GM18499 (cell line): ENCODE results near the gene SLC35F1.
"Not testable (repeated sequence)": the region's sequence is repeated elsewhere in the genome, so short reads cannot be mapped to it uniquely, and the experiment has no call there.

Experiments
- ATAC-seq: cut with Tn5 transposase; IDR thresholded peaks from one replicate; pipeline ENCODE4 v1.9.1; 2021; ENCODE audit warnings: moderate number of reproducible peaks; ENCODE audit not compliant: insufficient read depth, unreplicated experiment

SLC35F1 gene

GRCh38 chr6:117976030-117976651, 69.1 kb downstream of the SLC35F1 start:
- no peak for ATAC-seq

- no peak for ATAC-seq
Measured at GRCh38 chr6:117985916-117986315, 78.9 kb downstream of the SLC35F1 start.

DNA sequence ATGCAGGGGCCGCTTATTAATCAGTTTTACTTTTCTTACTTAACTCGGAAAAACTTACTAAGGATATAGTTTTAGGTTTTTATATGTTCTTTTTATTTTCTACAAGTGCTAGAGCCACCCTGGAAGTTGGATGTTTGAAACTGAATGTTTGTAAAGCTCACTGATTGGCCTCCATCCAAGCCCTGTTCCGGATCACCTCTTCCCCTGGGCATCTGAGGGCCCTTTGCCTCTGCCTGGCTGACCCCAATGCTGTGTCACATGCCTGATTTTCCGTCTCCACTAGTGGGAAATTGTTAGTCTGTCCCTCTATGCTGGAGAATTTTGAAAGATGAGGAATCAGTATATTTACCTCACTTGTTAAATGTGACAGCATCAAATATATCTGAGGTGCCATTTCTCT, 79.3 kb downstream of the SLC35F1 start:
- no peak for ATAC-seq

GRCh38 chr6:117989086-117989485, 82.0 kb downstream of the SLC35F1 start:
- no peak for ATAC-seq

- ATAC-seq: no peak
Measured at GRCh38 chr6:117990151-117990550, 83.1 kb downstream of the SLC35F1 start.

GRCh38 chr6:117992856-117993255, 85.8 kb downstream of the SLC35F1 start:
- no peak for ATAC-seq

GRCh38 chr6:118012944-118013343, 105.9 kb downstream of the SLC35F1 start:
- no peak for ATAC-seq

DNA sequence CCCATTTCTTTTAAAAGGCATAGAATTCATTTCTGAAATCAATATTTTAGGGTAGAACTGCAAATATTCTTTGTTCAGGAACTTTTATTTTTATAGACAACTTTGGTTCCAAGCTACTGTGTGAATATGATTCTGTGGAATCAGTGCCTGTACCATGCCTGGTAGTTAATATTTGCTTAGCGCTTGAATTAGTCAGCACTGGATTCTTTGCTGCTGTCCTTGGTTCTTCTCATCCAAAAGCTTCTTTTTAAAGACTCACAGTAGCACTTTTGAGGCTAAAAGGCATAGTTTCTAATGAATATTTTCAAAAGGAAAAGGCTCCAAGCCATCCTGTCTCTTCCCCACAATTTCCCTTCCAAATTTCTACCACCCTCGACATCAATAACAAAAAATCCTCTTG, 109.5 kb downstream of the SLC35F1 start:
- no peak for ATAC-seq

GRCh38 chr6:118017301-118017848, 110.3 kb downstream of the SLC35F1 start:
- no peak for ATAC-seq

DNA sequence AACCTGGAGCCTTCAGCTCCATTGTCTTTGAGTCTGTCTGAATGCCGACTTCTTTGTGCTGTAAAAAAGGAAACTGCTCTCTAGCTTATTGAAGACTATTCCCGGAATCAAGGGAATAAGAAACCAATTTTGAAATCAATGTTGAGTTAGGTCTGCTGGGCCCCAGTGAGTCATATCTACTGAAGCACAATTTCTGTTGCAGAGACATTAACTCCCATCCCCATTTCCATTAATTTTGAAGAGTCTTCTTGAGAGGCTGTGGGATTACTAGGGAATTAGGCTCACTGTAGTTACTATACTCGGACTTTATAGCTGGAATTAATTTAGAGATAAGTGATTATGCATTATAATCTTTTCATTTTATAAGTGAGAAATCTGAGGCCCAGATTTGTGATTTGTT, 116.7 kb downstream of the SLC35F1 start:
- no peak for ATAC-seq

DNA sequence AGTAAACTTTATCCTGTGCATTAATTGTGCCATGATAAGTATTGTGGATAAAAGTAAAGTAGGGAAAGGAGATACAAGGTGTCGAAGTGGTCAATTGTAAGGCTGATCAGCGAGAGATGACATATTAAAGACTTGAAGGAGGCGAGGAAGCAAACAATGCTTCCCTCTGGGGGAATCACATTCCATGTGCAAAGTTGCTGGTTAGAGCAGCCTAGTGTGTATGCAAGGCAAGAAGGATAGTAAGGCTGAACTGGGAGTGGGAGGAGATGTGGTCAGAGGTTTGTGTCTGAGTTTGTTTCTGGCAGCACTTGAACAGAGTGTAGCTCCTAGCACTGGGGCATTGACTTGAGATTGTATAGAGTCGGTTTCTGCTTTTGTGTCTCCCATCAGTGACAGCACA, 122.9 kb downstream of the SLC35F1 start:
- ATAC-seq: no peak

- not testable (repeated sequence) for ATAC-seq
Measured at GRCh38 chr6:118037479-118037878, 130.4 kb downstream of the SLC35F1 start.

DNA sequence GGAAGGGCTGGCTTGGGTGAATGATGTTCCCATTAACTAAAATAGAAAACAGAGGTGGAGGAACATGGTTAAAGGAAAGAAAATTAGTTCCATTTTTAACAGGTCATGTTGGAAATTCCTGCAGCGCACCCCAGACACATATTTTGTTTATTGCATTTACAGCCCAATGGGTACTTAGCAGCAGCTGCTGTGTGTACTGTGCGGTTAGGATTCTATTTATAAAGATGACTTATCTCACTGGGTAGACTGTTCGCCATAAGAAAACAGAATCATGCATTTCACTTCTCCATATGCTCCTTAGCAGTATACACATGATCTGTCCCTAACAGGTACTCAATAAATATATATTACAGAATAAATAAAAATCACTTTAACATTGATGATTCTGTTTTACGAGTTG, 135.8 kb downstream of the SLC35F1 start:
- ATAC-seq: peak; percentile 65

DNA sequence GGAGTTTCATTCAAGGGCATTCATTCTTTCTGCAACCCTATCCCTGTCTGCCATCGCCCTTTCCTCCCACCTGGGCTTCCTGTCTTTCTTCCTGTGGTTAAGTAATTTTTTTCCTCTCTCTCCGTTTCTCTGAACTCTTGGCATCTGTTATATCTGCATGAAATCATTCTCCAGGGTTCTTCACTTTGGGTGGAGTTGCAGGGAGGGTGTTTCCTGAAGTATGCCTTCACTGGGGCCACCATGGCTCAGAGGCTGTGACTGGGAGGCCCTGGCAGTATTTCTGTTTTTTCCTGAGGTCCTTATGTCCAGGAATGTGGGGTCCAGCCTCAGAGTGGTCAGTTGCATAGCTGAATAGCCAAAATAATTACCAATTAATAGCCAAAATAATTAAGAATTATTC, 137.2 kb downstream of the SLC35F1 start:
- no peak for ATAC-seq

DNA sequence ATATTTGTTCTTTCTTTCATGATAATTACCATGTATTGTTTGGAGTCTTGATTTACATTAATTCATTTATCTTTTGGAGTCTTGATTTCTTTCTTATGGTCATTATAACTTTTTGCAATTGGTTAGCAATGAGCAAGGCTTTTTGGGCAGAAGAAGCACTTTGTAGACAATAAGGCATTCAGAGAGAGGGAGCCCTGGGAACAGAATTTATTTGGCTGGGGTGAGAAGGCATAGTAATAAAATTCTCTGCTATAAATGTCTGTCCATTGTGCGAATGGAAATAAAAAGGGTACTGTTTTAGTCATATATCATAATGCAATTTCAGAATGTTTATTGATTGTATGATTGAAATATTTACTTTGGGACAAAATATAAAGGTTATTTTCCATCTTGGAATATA, 147.0 kb downstream of the SLC35F1 start:
- no peak for ATAC-seq

DNA sequence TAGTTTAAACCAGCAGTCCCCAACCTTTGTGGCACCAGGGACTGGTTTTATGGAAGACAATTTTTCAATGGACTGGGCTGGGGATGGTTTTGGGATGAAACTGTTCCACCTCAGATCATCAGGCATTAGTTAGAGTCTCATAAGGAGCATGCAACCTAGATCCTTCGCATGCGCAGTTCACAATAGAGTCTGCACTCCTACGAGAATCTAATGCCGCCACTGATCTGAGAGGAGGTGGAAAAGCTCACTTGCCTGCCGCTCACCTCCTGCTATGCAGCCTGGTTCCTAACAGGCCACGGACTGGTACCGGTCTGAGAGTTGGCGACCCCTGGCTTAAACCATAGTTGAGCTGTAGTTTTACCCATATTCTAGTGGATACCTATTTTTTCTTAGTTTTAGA, 154.6 kb downstream of the SLC35F1 start:
- no peak for ATAC-seq

DNA sequence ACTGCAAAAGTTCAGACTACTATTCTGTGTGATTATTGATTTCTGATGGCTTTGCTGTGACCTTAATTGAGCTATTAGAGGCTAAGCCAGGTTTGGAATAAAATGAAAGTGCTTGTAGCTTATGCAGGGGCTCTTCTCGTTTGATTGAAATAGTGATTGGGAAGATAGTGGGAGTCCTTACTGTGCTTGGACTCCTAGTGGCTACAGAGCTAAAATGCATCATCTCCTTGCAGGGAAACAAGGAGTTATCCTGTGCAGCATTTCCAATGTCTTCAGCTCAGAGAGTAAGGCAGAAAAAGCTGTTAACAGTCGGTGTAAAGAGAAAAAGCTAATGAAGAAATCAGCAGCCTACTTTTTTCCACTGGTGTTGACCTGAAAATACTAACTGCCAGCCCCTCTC, 173.5 kb downstream of the SLC35F1 start:
- no peak for ATAC-seq

- ATAC-seq: no peak
Measured at GRCh38 chr6:118083711-118084110, 176.6 kb downstream of the SLC35F1 start.

DNA sequence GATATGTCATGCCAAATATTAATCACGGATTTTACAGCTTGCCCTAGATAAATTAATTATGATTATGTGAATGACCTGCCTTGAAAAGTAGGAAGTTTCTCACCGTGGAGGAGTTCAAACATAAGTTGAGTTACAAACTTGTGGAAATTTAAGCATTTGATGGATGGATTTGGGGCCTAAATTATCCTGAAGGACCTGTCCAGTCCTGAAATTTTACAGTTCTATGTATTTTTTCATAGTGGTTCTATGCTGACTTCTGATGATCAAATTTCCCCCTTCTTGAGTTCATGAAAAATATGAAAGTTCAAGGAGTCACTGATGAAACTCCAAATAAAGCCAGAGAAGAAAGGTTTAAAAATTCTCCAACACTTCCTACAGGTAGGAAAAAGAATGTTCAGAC, 178.6 kb downstream of the SLC35F1 start:
- ATAC-seq: no peak

- ATAC-seq: no peak
Measured at GRCh38 chr6:118086159-118086558, 179.1 kb downstream of the SLC35F1 start.

DNA sequence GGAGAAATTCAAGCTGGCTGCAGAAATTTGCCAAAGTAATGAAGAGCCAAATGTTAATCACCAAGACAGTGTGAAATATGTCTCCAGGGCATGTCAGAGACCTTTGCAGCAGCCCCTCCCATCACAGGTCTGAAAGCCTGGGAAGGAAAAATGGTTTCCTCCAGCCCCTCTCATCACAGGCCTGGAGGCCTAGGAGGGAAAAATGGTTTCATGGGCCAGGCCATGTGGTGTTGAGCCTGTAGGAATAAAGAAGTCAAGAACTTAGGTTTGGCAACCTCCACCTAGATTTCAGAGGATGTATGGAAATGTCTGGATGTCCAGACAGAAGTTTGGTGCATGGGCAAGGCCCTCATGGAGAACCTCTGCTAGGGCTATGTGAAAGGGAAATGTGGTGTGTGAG, 185.0 kb downstream of the SLC35F1 start:
- ATAC-seq: no peak

DNA sequence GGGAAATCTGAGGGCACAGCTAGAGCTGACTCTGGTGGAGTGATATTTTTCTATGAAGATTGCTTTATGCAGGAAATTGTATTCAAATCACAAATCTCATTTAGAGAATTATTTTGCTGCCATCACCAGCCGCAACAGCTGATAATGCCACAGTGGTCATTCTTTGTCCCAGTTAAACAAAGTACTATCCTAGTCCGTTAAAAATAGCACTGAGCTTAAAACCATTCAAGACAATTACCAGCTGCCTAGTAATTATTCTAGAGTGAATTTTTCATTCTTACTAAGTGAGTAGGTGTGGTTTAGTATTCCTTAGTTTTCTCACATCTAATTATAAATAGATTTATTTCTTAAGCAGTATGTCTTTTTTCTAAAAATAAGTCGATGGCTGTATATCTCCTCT, 190.5 kb downstream of the SLC35F1 start:
- no peak for ATAC-seq

GRCh38 chr6:118100717-118101116, 193.7 kb downstream of the SLC35F1 start:
- no peak for ATAC-seq
